ENCODE data around the gene TAF5. TPM values are rescaled to one million over a fixed set of nuclear protein-coding genes. Genes with fewer than 3 reads are reported as not detected.
"Not testable (repeated sequence)": the region's sequence is repeated elsewhere in the genome, so short reads cannot be mapped to it uniquely, and the experiment has no call there.

Gene TAF5
- total RNA-seq, 1 donor from 2014 or later, result 11.5 TPM

GRCh38 chr10:103416436-103417147 is 48.8 kb downstream of the TAF5 start:
- TF ChIP-seq, protein P1, sequence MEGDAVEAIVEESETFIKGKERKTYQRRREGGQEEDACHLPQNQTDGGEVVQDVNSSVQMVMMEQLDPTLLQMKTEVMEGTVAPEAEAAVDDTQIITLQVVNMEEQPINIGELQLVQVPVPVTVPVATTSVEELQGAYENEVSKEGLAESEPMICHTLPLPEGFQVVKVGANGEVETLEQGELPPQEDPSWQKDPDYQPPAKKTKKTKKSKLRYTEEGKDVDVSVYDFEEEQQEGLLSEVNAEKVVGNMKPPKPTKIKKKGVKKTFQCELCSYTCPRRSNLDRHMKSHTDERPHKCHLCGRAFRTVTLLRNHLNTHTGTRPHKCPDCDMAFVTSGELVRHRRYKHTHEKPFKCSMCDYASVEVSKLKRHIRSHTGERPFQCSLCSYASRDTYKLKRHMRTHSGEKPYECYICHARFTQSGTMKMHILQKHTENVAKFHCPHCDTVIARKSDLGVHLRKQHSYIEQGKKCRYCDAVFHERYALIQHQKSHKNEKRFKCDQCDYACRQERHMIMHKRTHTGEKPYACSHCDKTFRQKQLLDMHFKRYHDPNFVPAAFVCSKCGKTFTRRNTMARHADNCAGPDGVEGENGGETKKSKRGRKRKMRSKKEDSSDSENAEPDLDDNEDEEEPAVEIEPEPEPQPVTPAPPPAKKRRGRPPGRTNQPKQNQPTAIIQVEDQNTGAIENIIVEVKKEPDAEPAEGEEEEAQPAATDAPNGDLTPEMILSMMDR (conservative IDR thresholded peaks at IDR 0.05), result peak; percentile 79
- no peaks in the 10 kb centered on the region for H3K27me3 Mint-ChIP-seq (ENCODE audit: low read depth)
- peaks cover 15% of the 10 kb centered on the region for H3K36me3 Mint-ChIP-seq (ENCODE audit: low read depth)
- no peaks in the 10 kb centered on the region for H3K4me1 Mint-ChIP-seq
- no peaks in the 10 kb centered on the region for H3K9me3 Mint-ChIP-seq
- no peak overlapping the region for H3K4me3 Mint-ChIP-seq
- peak; percentile 40 for DNase-seq (ENCODE audit: low read depth, low spot score)
- H3K27ac Mint-ChIP-seq (ENCODE audit: unreplicated experiment), result no peak overlapping the region

DNA sequence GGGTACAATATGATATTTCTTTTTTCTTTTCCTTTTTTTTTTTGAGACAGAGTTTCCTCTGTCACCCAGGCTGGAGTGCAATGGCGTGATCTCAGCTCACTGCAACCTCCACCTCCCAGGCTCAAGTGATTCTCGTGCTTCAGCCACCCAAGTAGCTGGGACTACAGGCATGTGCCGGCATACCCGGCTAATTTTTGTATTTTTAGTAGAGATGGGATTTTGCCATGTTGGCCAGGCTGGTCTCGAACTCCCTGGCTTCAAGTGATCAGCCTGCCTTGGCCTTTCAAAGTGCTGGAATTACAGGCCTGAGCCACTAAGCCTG is 49.3 kb downstream of the TAF5 start:
- not testable (repeated sequence) for H3K4me3 Mint-ChIP-seq; DNase-seq (ENCODE audit: low read depth, low spot score); H3K4me1 Mint-ChIP-seq; H3K27me3 Mint-ChIP-seq (ENCODE audit: low read depth); H3K9me3 Mint-ChIP-seq; H3K27ac Mint-ChIP-seq (ENCODE audit: unreplicated experiment)
- H3K36me3 Mint-ChIP-seq (ENCODE audit: low read depth), result peaks cover 15% of the 10 kb centered on the region
- TF ChIP-seq, protein P1 (conservative IDR thresholded peaks at IDR 0.05), result peak; percentile 0

GRCh38 chr10:103417601-103418000 is 49.8 kb downstream of the TAF5 start:
- TF ChIP-seq, protein P1 (conservative IDR thresholded peaks at IDR 0.05), result no peak
- H3K4me3 Mint-ChIP-seq, result no peak overlapping the region
- no peaks in the 10 kb centered on the region for H3K4me1 Mint-ChIP-seq
- no peaks in the 10 kb centered on the region for H3K27me3 Mint-ChIP-seq (ENCODE audit: low read depth)
- no peak overlapping the region for H3K27ac Mint-ChIP-seq (ENCODE audit: unreplicated experiment)
- H3K36me3 Mint-ChIP-seq (ENCODE audit: low read depth), result peaks cover 15% of the 10 kb centered on the region
- no peak for DNase-seq (ENCODE audit: low read depth, low spot score)
- no peaks in the 10 kb centered on the region for H3K9me3 Mint-ChIP-seq

DNA sequence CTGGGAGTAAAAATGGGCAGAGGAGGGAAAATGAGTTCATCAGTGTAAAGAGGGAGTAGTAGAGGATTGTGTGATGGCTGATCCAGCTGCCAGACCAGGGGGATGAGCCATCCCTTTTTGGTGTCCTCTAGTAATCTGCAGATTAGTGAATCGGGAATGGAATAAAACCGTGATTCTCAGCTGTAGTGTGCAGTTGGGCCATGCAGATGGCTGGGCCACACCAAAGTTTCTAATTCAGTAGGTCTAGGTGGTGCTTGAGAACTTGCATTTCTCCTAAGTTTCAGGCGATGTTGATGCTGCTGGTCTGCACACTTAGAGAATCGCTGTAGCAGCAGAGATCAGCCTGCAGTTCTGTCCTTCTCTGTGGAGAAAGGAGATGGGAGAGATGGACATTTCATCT is 51.3 kb downstream of the TAF5 start:
- H3K4me3 Mint-ChIP-seq, result no peak overlapping the region
- H3K27ac Mint-ChIP-seq (ENCODE audit: unreplicated experiment), result no peak overlapping the region
- TF ChIP-seq, protein P1 (conservative IDR thresholded peaks at IDR 0.05), result no peak
- DNase-seq (ENCODE audit: low read depth, low spot score), result no peak
- no peaks in the 10 kb centered on the region for H3K4me1 Mint-ChIP-seq
- no peaks in the 10 kb centered on the region for H3K27me3 Mint-ChIP-seq (ENCODE audit: low read depth)
- H3K9me3 Mint-ChIP-seq, result no peaks in the 10 kb centered on the region
- H3K36me3 Mint-ChIP-seq (ENCODE audit: low read depth), result peaks cover 14% of the 10 kb centered on the region

DNA sequence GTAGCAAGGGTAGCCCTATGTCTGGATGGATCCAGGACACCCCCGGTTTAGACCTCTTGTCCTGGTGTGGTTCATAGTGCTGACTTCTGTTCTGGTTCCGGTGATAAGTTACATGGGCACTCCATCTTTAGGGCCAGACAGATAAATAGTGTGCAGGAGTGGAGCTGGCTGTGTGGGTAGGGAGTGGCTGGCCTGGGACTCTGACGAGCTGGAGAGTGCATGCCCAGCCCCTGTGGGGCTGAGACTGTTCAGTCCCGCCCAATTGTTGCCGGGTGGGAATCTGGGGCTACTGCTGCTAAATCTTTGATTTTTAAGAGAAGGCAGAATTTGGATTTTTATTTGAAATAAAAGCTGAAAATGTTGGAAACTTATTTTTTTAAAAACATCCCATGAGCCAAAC is 56.0 kb downstream of the TAF5 start:
- H3K27ac Mint-ChIP-seq (ENCODE audit: unreplicated experiment), result no peak overlapping the region
- H3K27me3 Mint-ChIP-seq (ENCODE audit: low read depth), result no peaks in the 10 kb centered on the region
- no peaks in the 10 kb centered on the region for H3K9me3 Mint-ChIP-seq
- H3K4me1 Mint-ChIP-seq, result no peaks in the 10 kb centered on the region
- TF ChIP-seq, protein P1 (conservative IDR thresholded peaks at IDR 0.05), result no peak
- peaks cover 9% of the 10 kb centered on the region for H3K36me3 Mint-ChIP-seq (ENCODE audit: low read depth)
- no peak overlapping the region for H3K4me3 Mint-ChIP-seq
- DNase-seq (ENCODE audit: low read depth, low spot score), result no peak

All from neural crest cell (in vitro differentiated cells).